Subcutaneous adipose tissue (tissue), 4 donors: ENCODE results near the gene TATDN3. TPM values are rescaled to one million over a fixed set of nuclear protein-coding genes. Genes with fewer than 3 reads are reported as not detected.

Experiments used
- total RNA-seq, 4 donors: library from RNA; depleted of rRNA; stranded (reverse); fragments of >200 nt; gene quantifications; one replicate each; pipeline ENCODE4 v1.1.0, GENCODE V29; 2016
- TF ChIP-seq, protein P1 (sequence below): fragments of 450-650 bp; IDR thresholded peaks from one replicate; pipeline ENCODE4 v1.5.1; 2016; ENCODE audit warnings: low read depth, mild to moderate bottlenecking, control low read depth, antibody characterized with exemption, moderate library complexity

TATDN3 gene, protein sequence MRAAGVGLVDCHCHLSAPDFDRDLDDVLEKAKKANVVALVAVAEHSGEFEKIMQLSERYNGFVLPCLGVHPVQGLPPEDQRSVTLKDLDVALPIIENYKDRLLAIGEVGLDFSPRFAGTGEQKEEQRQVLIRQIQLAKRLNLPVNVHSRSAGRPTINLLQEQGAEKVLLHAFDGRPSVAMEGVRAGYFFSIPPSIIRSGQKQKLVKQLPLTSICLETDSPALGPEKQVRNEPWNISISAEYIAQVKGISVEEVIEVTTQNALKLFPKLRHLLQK
- total RNA-seq: 10 to 100 TPM; 16.1 to 27.1 (median 22.7) TPM

DNA sequence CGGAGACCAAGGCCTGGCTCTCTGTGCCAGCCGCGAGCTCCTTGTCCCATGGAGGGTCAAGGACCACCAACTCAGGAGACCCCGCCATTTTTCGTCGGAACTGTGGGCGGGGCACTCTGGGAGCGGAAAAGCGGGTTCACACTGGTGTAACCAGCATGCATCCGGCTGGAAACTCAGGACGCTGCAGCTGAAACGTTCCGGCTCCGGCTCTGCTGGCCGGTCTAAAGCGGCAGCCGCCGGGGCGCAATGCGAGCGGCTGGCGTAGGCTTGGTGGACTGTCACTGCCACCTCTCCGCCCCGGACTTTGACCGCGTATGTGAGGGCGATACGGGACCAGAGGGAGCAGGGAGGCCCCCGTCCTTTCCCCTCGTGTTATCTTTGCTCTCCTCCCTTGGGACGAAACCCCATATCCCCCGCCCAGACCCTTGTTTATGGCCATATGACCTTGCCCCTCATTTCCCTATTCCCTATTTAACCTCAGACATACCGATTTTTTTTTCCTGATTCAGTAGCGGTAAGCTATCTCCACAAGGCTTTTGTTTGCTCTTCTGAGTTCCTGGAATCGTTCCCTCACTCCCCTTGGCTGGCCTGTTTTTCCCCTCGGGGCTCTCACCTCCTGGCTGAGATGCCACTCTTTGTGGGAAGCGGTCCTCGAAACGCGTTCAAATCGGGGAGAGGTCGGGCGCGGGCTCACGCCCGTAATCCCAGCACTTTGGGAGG, at the start of gene TATDN3, which contains the start of gene NSL1:
TATDN3 (plus strand) TSS at position 219 of the 720 bp plus-strand sequence; CDS start at position 247, 28 bp downstream.
NSL1 (minus strand) TSS at position 102 of the 720 bp plus-strand sequence; CDS start at position 88, 14 bp downstream.
- TF ChIP-seq, protein P1, sequence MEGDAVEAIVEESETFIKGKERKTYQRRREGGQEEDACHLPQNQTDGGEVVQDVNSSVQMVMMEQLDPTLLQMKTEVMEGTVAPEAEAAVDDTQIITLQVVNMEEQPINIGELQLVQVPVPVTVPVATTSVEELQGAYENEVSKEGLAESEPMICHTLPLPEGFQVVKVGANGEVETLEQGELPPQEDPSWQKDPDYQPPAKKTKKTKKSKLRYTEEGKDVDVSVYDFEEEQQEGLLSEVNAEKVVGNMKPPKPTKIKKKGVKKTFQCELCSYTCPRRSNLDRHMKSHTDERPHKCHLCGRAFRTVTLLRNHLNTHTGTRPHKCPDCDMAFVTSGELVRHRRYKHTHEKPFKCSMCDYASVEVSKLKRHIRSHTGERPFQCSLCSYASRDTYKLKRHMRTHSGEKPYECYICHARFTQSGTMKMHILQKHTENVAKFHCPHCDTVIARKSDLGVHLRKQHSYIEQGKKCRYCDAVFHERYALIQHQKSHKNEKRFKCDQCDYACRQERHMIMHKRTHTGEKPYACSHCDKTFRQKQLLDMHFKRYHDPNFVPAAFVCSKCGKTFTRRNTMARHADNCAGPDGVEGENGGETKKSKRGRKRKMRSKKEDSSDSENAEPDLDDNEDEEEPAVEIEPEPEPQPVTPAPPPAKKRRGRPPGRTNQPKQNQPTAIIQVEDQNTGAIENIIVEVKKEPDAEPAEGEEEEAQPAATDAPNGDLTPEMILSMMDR: no peak

DNA sequence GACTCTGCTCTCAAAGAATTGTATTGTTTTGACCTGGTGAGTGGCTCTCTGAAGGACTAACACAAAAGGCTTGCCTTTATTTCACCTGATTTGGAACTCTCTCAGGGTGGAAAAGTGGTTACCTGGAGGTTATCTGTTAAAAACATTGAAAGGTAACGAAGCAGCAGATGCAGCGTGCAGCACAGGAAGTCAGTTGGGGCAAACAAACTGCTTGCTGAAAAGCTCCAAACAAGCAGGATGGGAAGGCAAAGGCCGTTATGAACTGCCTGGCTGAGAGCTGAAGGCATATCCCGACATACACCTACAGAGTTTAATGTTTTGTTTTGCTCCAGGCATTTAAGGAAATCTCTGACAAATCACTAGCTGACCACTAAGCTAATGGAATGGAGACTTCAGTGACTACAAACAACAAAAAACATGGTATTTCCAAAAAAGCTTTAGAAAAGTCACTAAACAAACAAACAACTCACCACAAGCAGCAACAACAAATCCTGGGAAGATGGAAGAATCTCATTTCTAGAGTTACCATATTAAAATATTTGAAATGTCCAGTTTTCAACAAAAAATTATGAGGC, 47.7 kb upstream of the TATDN3 start:
- TF ChIP-seq, protein P1: no peak

DNA sequence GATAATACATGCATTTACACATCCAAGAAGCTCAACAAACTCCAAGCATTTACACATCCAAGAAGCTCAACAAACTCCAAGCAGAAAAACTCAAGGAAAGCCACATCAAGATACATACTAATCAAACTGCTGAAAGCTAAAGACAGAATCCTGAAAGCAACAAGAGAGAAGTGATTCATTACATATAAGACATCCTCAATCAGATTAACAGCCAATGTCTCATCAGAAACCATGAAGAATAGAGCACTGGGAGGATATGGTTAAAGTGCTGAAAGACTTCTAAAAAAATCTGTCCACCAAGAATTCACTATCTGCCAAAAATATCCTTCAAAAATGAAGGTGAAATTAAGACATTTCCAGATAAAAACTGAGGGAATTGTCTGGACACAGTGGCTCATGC, 46.4 kb upstream of the TATDN3 start:
- TF ChIP-seq, protein P1: no peak

DNA sequence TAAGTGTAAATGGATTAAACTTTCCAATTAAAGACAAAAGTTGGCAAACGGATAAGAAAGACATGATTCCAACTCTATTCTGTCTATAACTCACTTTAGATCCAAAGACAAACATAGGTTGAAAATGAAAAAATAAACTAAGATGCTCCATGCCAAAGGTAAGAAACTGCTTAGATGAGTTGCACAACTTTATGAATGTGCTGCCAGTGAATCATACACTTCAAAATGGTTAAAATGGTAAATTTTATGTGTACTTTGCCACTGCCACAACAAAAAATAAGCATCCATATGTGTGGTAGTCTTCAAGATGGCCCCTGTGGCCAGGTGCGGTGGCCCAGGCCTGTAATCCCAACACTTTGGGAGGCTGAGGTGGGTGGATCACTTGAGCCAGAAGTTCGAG, 45.1 kb upstream of the TATDN3 start:
- TF ChIP-seq, protein P1: no peak

DNA sequence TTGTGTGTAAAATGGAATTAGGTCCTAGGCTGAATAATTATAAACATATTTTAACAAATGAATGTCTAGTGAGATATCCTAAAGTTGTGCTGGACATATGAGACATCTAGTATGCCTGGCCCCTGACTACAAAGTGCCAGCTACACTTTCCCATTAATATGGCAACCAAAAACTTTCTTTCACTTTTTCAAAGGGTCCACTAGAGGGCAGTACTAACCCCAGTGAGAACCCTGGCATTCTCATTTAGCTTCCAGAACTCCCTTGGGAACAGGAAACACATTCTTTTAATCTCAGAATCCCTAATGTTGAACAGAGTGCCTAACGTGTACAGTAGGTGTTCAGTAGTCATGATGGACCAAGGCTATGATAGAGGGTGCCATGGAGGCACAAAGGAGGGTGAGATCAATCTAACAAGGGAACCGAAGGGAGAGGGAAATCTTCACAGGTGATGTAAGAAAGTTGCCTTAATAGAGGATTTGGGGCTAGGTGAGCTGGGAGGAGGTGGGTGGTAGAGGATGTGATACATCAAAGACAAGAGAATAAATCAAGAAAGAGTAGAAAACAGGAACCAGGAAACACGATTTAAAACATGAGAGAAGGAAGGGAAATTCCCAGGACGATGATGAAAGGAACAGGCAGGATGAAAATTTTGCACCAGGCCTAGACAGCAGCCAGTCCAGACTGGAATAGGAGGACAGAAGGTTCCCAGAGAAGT, 41.7 kb upstream of the TATDN3 start:
- TF ChIP-seq, protein P1: no peak

DNA sequence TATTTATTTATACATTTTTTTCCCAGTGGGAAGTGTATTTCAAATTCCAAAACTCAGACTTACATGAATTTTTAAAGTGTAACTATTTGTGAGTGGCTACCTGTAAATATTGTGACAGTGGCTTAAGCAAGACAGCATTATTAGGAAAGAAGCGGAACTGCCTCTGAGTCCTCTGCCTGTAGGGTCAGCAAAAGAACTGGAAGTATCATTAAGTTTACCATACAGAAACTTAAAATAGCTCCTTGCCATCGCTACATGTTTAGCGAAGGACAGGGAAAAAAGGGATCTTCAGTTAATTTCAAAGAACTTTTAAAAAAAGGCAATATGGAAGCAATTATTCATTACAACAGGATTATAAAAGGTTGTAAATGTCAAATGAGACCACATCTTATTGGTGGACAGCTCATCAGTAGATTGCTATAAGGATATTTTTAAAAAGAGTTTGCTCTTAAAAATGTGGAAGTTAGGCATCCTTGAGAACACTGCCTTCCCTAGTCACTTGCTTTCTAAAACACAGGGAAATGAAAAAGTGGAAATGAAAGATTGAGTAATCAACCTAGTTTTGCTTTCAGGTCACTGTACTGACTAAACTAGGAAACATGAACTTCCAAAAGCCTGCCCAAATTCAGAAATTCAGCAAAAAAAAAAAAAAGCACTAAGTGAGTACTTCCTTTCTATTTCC, 39.3 kb upstream of the TATDN3 start:
- TF ChIP-seq, protein P1: no peak
